GM21619 (cell line): ENCODE data around the gene TNS1.

Experiments
- ATAC-seq: cut with Tn5 transposase; IDR thresholded peaks from one replicate; pipeline ENCODE4 v1.9.1; 2021; ENCODE audit not compliant: unreplicated experiment

The TNS1 gene

GRCh38 chr2:217880287-217880889 lies 122.4 kb downstream of the TNS1 start:
- ATAC-seq, result no peak

GRCh38 chr2:217878915-217879590 lies 123.7 kb downstream of the TNS1 start:
- ATAC-seq, result no peak

GRCh38 chr2:217877866-217878265 lies 124.9 kb downstream of the TNS1 start:
- ATAC-seq, result no peak

- ATAC-seq, result no peak
Observed at GRCh38 chr2:217876253-217876570, 126.6 kb downstream of the TNS1 start.

- no peak for ATAC-seq
Observed at GRCh38 chr2:217875556-217876252, 127.1 kb downstream of the TNS1 start.

GRCh38 chr2:217875138-217875537 lies 127.7 kb downstream of the TNS1 start:
- no peak for ATAC-seq

GRCh38 chr2:217873371-217873770 lies 129.4 kb downstream of the TNS1 start:
- no peak for ATAC-seq

GRCh38 chr2:217872319-217872718 lies 130.5 kb downstream of the TNS1 start:
- ATAC-seq, result no peak

GRCh38 chr2:217870528-217871011 lies 132.2 kb downstream of the TNS1 start:
- no peak for ATAC-seq

GRCh38 chr2:217868911-217869334 lies 133.9 kb downstream of the TNS1 start:
- ATAC-seq, result no peak

- ATAC-seq, result no peak
Observed at GRCh38 chr2:217868265-217868892, 134.4 kb downstream of the TNS1 start.

GRCh38 chr2:217866457-217866856 lies 136.3 kb downstream of the TNS1 start:
- no peak for ATAC-seq

- ATAC-seq, result no peak
Observed at GRCh38 chr2:217864963-217865772, 137.6 kb downstream of the TNS1 start.

- no peak for ATAC-seq
Observed at GRCh38 chr2:217863883-217864282, 138.9 kb downstream of the TNS1 start.

GRCh38 chr2:217861334-217861877 lies 141.4 kb downstream of the TNS1 start:
- ATAC-seq, result no peak

GRCh38 chr2:217859926-217860325 lies 142.9 kb downstream of the TNS1 start:
- ATAC-seq, result no peak

GRCh38 chr2:217858519-217859491 lies 144.0 kb downstream of the TNS1 start:
- no peak for ATAC-seq

GRCh38 chr2:217857624-217858506 lies 144.9 kb downstream of the TNS1 start:
- ATAC-seq, result no peak
